ENCODE results near the gene ERMARD.

Gene ERMARD

GRCh38 chr6:169738204-169738975 is 13.0 kb upstream of the ERMARD start:
- no peak overlapping the region for H3K27ac ChIP-seq (ENCODE audit: low read length, poor library complexity, severe bottlenecking)
- peaks cover 0 to 4% of the 10 kb centered on the region in 2 experiments for H3K27me3 ChIP-seq (ENCODE audit: control insufficient read depth in 1 of 2, insufficient read depth in 1 of 2, low read length in 2 of 2)
- no peaks in the 10 kb centered on the region for H3K4me1 ChIP-seq (ENCODE audit: control insufficient read depth, insufficient read depth, low read depth, low read length)
- H3K23ac ChIP-seq (ENCODE audit: low read length in 2 of 2) = no peak overlapping the region
- no peaks in the 10 kb centered on the region for H3K9me3 ChIP-seq (ENCODE audit: control insufficient read depth, low read length)
- no peak overlapping the region for H2BK15ac ChIP-seq (ENCODE audit: low read depth, poor library complexity, severe bottlenecking)
- H3K4ac ChIP-seq (ENCODE audit: low read depth in 1 of 2, low read length in 2 of 2) = no peak overlapping the region
- H3K4me3 ChIP-seq (ENCODE audit: insufficient read depth in 1 of 2, low read depth in 1 of 2, low read length in 2 of 2) = peak overlapping the region in 1 of 2 experiments; percentile 47
- H3K36me3 ChIP-seq (ENCODE audit: control insufficient read depth in 1 of 2, insufficient read depth in 2 of 2, low read depth in 1 of 2, low read length in 2 of 2) = no peaks in the 10 kb centered on the region
- no peak for DNase-seq
- no peak overlapping the region for H2BK12ac ChIP-seq (ENCODE audit: low read length in 2 of 2)
- peak overlapping the region; percentile 51 for H3K9ac ChIP-seq (ENCODE audit: low read length)
- no peak overlapping the region for H3K14ac ChIP-seq (ENCODE audit: low read length in 2 of 2)
- no peak overlapping the region for H2BK5ac ChIP-seq (ENCODE audit: low read depth, low read length, poor library complexity, severe bottlenecking)
- H2AK5ac ChIP-seq (ENCODE audit: low read length, severe bottlenecking) = no peak overlapping the region
- no peak overlapping the region for H3K4me2 ChIP-seq (ENCODE audit: low read length, poor library complexity, severe bottlenecking)
- WGBS = 85% methylated on average over 9 of the region's 9 CpGs
- no peak overlapping the region for H2AFZ ChIP-seq (ENCODE audit: low read depth, low read length)
- H3K18ac ChIP-seq (ENCODE audit: low read depth in 1 of 2, low read length in 2 of 2) = no peak overlapping the region
- no peaks in the 10 kb centered on the region for H3K79me1 ChIP-seq (replicated peaks; ENCODE audit: low read length, poor library complexity, severe bottlenecking)
- H4K91ac ChIP-seq (ENCODE audit: low read length) = no peak overlapping the region
- H2BK120ac ChIP-seq (ENCODE audit: low read depth, low read length) = no peak overlapping the region
- H4K8ac ChIP-seq (ENCODE audit: low read length) = no peak overlapping the region

DNA sequence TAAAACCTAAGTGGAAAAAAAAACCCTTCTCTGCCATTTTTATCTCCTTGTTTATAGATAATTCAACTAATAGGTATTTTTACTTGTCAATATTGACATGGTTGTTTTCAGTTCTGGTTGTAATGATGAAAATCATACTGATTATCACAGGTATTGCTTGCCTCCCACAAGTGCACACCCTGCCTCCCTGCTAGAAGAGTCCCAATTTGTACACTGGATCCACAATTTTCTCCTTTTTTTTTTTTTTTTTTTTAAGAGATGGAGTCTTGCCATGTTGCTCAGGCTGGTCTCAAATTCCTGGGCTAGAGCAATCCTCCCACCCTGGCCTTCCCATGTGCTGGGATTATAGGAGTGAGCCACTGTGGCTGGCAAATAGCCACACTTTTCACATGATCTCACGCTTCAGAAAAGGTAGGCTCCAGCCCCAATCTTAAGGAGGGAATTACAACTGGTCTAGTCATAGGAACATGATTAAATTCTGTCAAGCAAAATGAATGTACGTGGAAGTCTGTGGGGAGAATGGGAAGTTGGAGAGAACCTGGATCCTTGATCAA is 12.4 kb upstream of the ERMARD start:
- H2BK15ac ChIP-seq (ENCODE audit: low read depth, poor library complexity, severe bottlenecking) = no peak overlapping the region
- peak overlapping the region; percentile 51 for H3K9ac ChIP-seq (ENCODE audit: low read length)
- H2AK5ac ChIP-seq (ENCODE audit: low read length, severe bottlenecking) = no peak overlapping the region
- no peaks in the 10 kb centered on the region for H3K79me1 ChIP-seq (replicated peaks; ENCODE audit: low read length, poor library complexity, severe bottlenecking)
- no peak overlapping the region for H2BK12ac ChIP-seq (ENCODE audit: low read length in 2 of 2)
- no peak overlapping the region for H4K91ac ChIP-seq (ENCODE audit: low read length)
- 91% methylated on average over 1 of the region's 2 CpGs for WGBS
- H3K4me1 ChIP-seq (ENCODE audit: control insufficient read depth, insufficient read depth, low read depth, low read length) = no peaks in the 10 kb centered on the region
- H2BK5ac ChIP-seq (ENCODE audit: low read depth, low read length, poor library complexity, severe bottlenecking) = no peak overlapping the region
- no peaks in the 10 kb centered on the region for H3K9me3 ChIP-seq (ENCODE audit: control insufficient read depth, low read length)
- no peak overlapping the region for H3K4me2 ChIP-seq (ENCODE audit: low read length, poor library complexity, severe bottlenecking)
- H3K14ac ChIP-seq (ENCODE audit: low read length in 2 of 2) = no peak overlapping the region
- H3K36me3 ChIP-seq (ENCODE audit: control insufficient read depth in 1 of 2, insufficient read depth in 2 of 2, low read depth in 1 of 2, low read length in 2 of 2) = no peaks in the 10 kb centered on the region
- H3K23ac ChIP-seq (ENCODE audit: low read length in 2 of 2) = no peak overlapping the region
- no peak overlapping the region for H3K27ac ChIP-seq (ENCODE audit: low read length, poor library complexity, severe bottlenecking)
- no peak for DNase-seq
- no peak overlapping the region for H3K4ac ChIP-seq (ENCODE audit: low read depth in 1 of 2, low read length in 2 of 2)
- H2BK120ac ChIP-seq (ENCODE audit: low read depth, low read length) = no peak overlapping the region
- H3K27me3 ChIP-seq (ENCODE audit: control insufficient read depth in 1 of 2, insufficient read depth in 1 of 2, low read length in 2 of 2) = peaks cover 0 to 4% of the 10 kb centered on the region in 2 experiments
- H4K8ac ChIP-seq (ENCODE audit: low read length) = no peak overlapping the region
- H3K18ac ChIP-seq (ENCODE audit: low read depth in 1 of 2, low read length in 2 of 2) = no peak overlapping the region
- no peak overlapping the region for H2AFZ ChIP-seq (ENCODE audit: low read depth, low read length)
- no peak overlapping the region for H3K4me3 ChIP-seq (ENCODE audit: insufficient read depth in 1 of 2, low read depth in 1 of 2, low read length in 2 of 2)

DNA sequence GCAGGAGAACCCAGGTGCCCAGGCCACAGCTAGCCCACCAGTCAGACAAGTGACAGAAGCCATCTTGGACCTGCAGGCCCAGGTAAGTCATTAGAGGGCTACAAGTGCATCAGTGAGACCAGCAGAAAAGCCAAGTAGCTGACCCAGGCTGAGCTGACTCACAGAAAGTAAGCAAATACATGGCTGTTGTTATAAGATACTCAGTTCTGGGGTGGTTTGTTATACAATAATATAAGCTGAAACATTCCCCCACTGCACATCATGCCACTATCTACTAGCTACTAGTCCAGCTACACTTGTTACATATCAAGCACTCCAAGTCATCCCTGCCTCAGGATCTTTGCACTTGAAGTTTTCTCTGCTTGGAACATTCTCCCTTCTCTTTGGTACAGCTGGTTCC is 10.1 kb upstream of the ERMARD start:
- no peak for DNase-seq
- no peak overlapping the region for H2BK12ac ChIP-seq (ENCODE audit: low read length in 2 of 2)

DNA sequence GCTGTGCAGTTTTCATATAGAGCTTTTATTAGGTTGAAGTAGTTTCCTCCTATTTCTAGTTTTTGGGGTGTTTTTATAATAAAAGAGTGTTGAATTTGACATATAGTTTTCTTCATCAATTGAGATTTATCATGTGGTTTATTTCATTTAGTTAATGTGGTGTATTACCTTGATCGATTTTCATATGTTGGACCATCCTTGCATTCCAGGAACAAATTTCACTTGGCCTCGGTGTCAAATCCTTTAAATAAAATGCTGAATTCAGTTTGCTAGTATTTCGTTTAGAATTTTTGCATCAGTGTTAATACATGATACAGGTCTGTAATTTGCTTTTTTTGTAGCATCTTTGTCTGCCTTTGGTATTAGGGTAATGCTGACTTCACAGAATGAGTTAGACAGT is 6.0 kb upstream of the ERMARD start:
- no peak overlapping the region for H3K18ac ChIP-seq (ENCODE audit: low read depth in 1 of 2, low read length in 2 of 2)
- H3K36me3 ChIP-seq (ENCODE audit: control insufficient read depth in 1 of 2, insufficient read depth in 2 of 2, low read depth in 1 of 2, low read length in 2 of 2) = no peaks in the 10 kb centered on the region
- WGBS = 94% methylated on average over 3 of the region's 3 CpGs
- H2BK12ac ChIP-seq (ENCODE audit: low read length in 2 of 2) = no peak overlapping the region
- H3K23ac ChIP-seq (ENCODE audit: low read length in 2 of 2) = no peak overlapping the region
- no peak overlapping the region for H3K9ac ChIP-seq (ENCODE audit: low read length)
- no peaks in the 10 kb centered on the region for H3K9me3 ChIP-seq (ENCODE audit: control insufficient read depth, low read length)
- H3K27ac ChIP-seq (ENCODE audit: low read length, poor library complexity, severe bottlenecking) = no peak overlapping the region
- no peak for DNase-seq
- H2BK5ac ChIP-seq (ENCODE audit: low read depth, low read length, poor library complexity, severe bottlenecking) = no peak overlapping the region
- no peak overlapping the region for H3K4ac ChIP-seq (ENCODE audit: low read depth in 1 of 2, low read length in 2 of 2)
- no peak overlapping the region for H2AK5ac ChIP-seq (ENCODE audit: low read length, severe bottlenecking)
- H4K8ac ChIP-seq (ENCODE audit: low read length) = no peak overlapping the region
- H3K4me3 ChIP-seq (ENCODE audit: insufficient read depth in 1 of 2, low read depth in 1 of 2, low read length in 2 of 2) = no peak overlapping the region
- H3K4me1 ChIP-seq (ENCODE audit: control insufficient read depth, insufficient read depth, low read depth, low read length) = no peaks in the 10 kb centered on the region
- no peak overlapping the region for H3K4me2 ChIP-seq (ENCODE audit: low read length, poor library complexity, severe bottlenecking)
- H2BK15ac ChIP-seq (ENCODE audit: low read depth, poor library complexity, severe bottlenecking) = no peak overlapping the region
- H2AFZ ChIP-seq (ENCODE audit: low read depth, low read length) = no peak overlapping the region
- no peak overlapping the region for H4K91ac ChIP-seq (ENCODE audit: low read length)
- no peak overlapping the region for H3K14ac ChIP-seq (ENCODE audit: low read length in 2 of 2)
- no peaks in the 10 kb centered on the region for H3K27me3 ChIP-seq (ENCODE audit: control insufficient read depth in 1 of 2, insufficient read depth in 1 of 2, low read length in 2 of 2)
- H3K79me1 ChIP-seq (replicated peaks; ENCODE audit: low read length, poor library complexity, severe bottlenecking) = no peaks in the 10 kb centered on the region
- H2BK120ac ChIP-seq (ENCODE audit: low read depth, low read length) = no peak overlapping the region

More for the DNA sequence above, 10.1 kb upstream of the ERMARD start:
- H4K8ac ChIP-seq (ENCODE audit: low read length) = no peak overlapping the region
- no peak overlapping the region for H3K4ac ChIP-seq (ENCODE audit: low read depth in 1 of 2, low read length in 2 of 2)
- H3K4me3 ChIP-seq (ENCODE audit: insufficient read depth in 1 of 2, low read depth in 1 of 2, low read length in 2 of 2) = no peak overlapping the region
- no peak overlapping the region for H3K4me2 ChIP-seq (ENCODE audit: low read length, poor library complexity, severe bottlenecking)
- peaks cover 0 to 4% of the 10 kb centered on the region in 2 experiments for H3K27me3 ChIP-seq (ENCODE audit: control insufficient read depth in 1 of 2, insufficient read depth in 1 of 2, low read length in 2 of 2)
- no peak overlapping the region for H3K27ac ChIP-seq (ENCODE audit: low read length, poor library complexity, severe bottlenecking)
- no peak overlapping the region for H4K91ac ChIP-seq (ENCODE audit: low read length)
- no peaks in the 10 kb centered on the region for H3K4me1 ChIP-seq (ENCODE audit: control insufficient read depth, insufficient read depth, low read depth, low read length)
- no peak overlapping the region for H2BK5ac ChIP-seq (ENCODE audit: low read depth, low read length, poor library complexity, severe bottlenecking)
- no peak overlapping the region for H2BK120ac ChIP-seq (ENCODE audit: low read depth, low read length)
- no peak overlapping the region for H2BK15ac ChIP-seq (ENCODE audit: low read depth, poor library complexity, severe bottlenecking)
- no peak overlapping the region for H3K9ac ChIP-seq (ENCODE audit: low read length)
- H3K9me3 ChIP-seq (ENCODE audit: control insufficient read depth, low read length) = no peaks in the 10 kb centered on the region
- no peaks in the 10 kb centered on the region for H3K36me3 ChIP-seq (ENCODE audit: control insufficient read depth in 1 of 2, insufficient read depth in 2 of 2, low read depth in 1 of 2, low read length in 2 of 2)
- H3K79me1 ChIP-seq (replicated peaks; ENCODE audit: low read length, poor library complexity, severe bottlenecking) = no peaks in the 10 kb centered on the region
- no peak overlapping the region for H2AFZ ChIP-seq (ENCODE audit: low read depth, low read length)
- no peak overlapping the region for H3K23ac ChIP-seq (ENCODE audit: low read length in 2 of 2)
- no peak overlapping the region for H2AK5ac ChIP-seq (ENCODE audit: low read length, severe bottlenecking)
- H3K18ac ChIP-seq (ENCODE audit: low read depth in 1 of 2, low read length in 2 of 2) = no peak overlapping the region
- no peak overlapping the region for H3K14ac ChIP-seq (ENCODE audit: low read length in 2 of 2)

Data from mesenchymal stem cell (in vitro differentiated cells and primary cell).